WTC11 (cell line): ENCODE data around the gene RBM34. TPM values are rescaled to one million over a fixed set of nuclear protein-coding genes. Genes with fewer than 3 reads are reported as not detected.

Experiments used
- ATAC-seq: fragments of 200-7000 bp; cut with Tn5 transposase; 2 replicates; pipeline ENCODE4 v1.10.0; 2021; ENCODE audit warnings: mild to moderate bottlenecking, moderate library complexity
- CTCF ChIA-PET: fragments of 300-600 bp; sonication (Branson Sonifier 250); formaldehyde crosslinking; loops from one replicate; lab custom pipeline; 2021; ENCODE audit warnings: antibody characterized with exemption; lab: Charles Lee
- POLR2A ChIA-PET: fragments of 350-600 bp; sonication (Branson Sonifier 250); formaldehyde crosslinking; loops from one replicate; lab custom pipeline; 2021; ENCODE audit warnings: antibody characterized with exemption; lab: Charles Lee
- DNase-seq: peaks from one replicate; pipeline ENCODE4 v3.0.0; 2021; ENCODE audit warnings: low spot score
- H3K27ac Mint-ChIP-seq: 2 replicates; pipeline ENCODE4 v1.8.0; 2021; ENCODE audit warnings: mixed read lengths
- H3K27me3 Mint-ChIP-seq: 2 replicates; pipeline ENCODE4 v1.8.0; 2021; ENCODE audit warnings: low read depth, mild to moderate bottlenecking, moderate library complexity, mixed read lengths
- H3K36me3 Mint-ChIP-seq: 2 replicates; pipeline ENCODE4 v1.8.0; 2021; ENCODE audit warnings: mixed read lengths
- H3K4me1 Mint-ChIP-seq: 2 replicates; pipeline ENCODE4 v1.8.0; 2022; ENCODE audit warnings: mixed read lengths
- H3K4me3 Mint-ChIP-seq: 2 replicates; pipeline ENCODE4 v1.8.0; 2021; ENCODE audit warnings: mild to moderate bottlenecking, moderate library complexity, mixed read lengths
- H3K9me3 Mint-ChIP-seq: 2 replicates; pipeline ENCODE4 v1.8.0; 2021; ENCODE audit warnings: mixed read lengths
- ARID4B ChIP-seq: sonication (generic); formaldehyde crosslinking; IDR thresholded peaks from 2 replicates; pipeline ENCODE4 v1.8.0; 2023; ENCODE audit warnings: missing genetic modification reagents, mild to moderate bottlenecking, borderline replicate concordance
- EMX1 ChIP-seq: fragments of 250-450 bp; sonication (Bioruptor Pico); IDR thresholded peaks from 2 replicates; pipeline ENCODE4 v1.8.0; 2021; ENCODE audit warnings: mild to moderate bottlenecking
- ERG ChIP-seq: fragments of 250-450 bp; sonication (Bioruptor Pico); IDR thresholded peaks from 2 replicates; pipeline ENCODE4 v1.8.0; 2021; ENCODE audit warnings: mild to moderate bottlenecking
- GABPB1 ChIP-seq: sonication (generic); formaldehyde crosslinking; IDR thresholded peaks from 2 replicates; pipeline ENCODE4 v1.8.1; 2023; ENCODE audit warnings: mild to moderate bottlenecking, missing genetic modification reagents
- MYBL2 ChIP-seq: sonication (generic); formaldehyde crosslinking; IDR thresholded peaks from 2 replicates; pipeline ENCODE4 v1.8.1; 2023; ENCODE audit warnings: mild to moderate bottlenecking, moderate library complexity, missing genetic modification reagents
- NR2C2 ChIP-seq: sonication (generic); formaldehyde crosslinking; IDR thresholded peaks from 2 replicates; pipeline ENCODE4 v1.8.0; 2022; ENCODE audit warnings: mild to moderate bottlenecking, missing genetic modification reagents
- PREB ChIP-seq: sonication (generic); formaldehyde crosslinking; IDR thresholded peaks from 2 replicates; pipeline ENCODE4 v1.8.1; 2022; ENCODE audit warnings: mild to moderate bottlenecking, missing genetic modification reagents, moderate library complexity, borderline replicate concordance
- SMAD3 ChIP-seq: sonication (generic); formaldehyde crosslinking; IDR thresholded peaks from 2 replicates; pipeline ENCODE4 v1.8.0; 2022; ENCODE audit warnings: missing genetic modification reagents, mild to moderate bottlenecking, borderline replicate concordance
- SOX15 ChIP-seq: fragments of 250-450 bp; sonication (Bioruptor Pico); IDR thresholded peaks from 2 replicates; pipeline ENCODE4 v1.9.0; 2021; ENCODE audit warnings: mild to moderate bottlenecking
- TEAD1 ChIP-seq: sonication (generic); formaldehyde crosslinking; IDR thresholded peaks from 2 replicates; pipeline ENCODE4 v1.8.0; 2022; ENCODE audit warnings: mild to moderate bottlenecking, missing genetic modification reagents
- TEAD4 ChIP-seq: sonication (generic); formaldehyde crosslinking; IDR thresholded peaks from 2 replicates; pipeline ENCODE4 v1.8.0; 2022; ENCODE audit warnings: mild to moderate bottlenecking, missing genetic modification reagents
- TP53 ChIP-seq: sonication (generic); formaldehyde crosslinking; IDR thresholded peaks from 2 replicates; pipeline ENCODE4 v1.8.1; 2023; ENCODE audit warnings: mild to moderate bottlenecking, missing genetic modification reagents
- ZBTB21 ChIP-seq: sonication (generic); formaldehyde crosslinking; IDR thresholded peaks from 2 replicates; pipeline ENCODE4 v1.8.1; 2023; ENCODE audit warnings: mild to moderate bottlenecking, missing genetic modification reagents, borderline replicate concordance
- ZNF121 ChIP-seq: sonication (generic); formaldehyde crosslinking; IDR thresholded peaks from 2 replicates; pipeline ENCODE4 v1.8.0; 2023; ENCODE audit warnings: missing genetic modification reagents
- ZNF232 ChIP-seq: sonication (generic); formaldehyde crosslinking; IDR thresholded peaks from 2 replicates; pipeline ENCODE4 v1.8.0; 2022; ENCODE audit warnings: mild to moderate bottlenecking, missing genetic modification reagents
- ZNF281 ChIP-seq: sonication (generic); formaldehyde crosslinking; IDR thresholded peaks from 2 replicates; pipeline ENCODE4 v1.8.0; 2023; ENCODE audit warnings: mild to moderate bottlenecking, missing genetic modification reagents
- ZNF512 ChIP-seq: sonication (generic); formaldehyde crosslinking; IDR thresholded peaks from 2 replicates; pipeline ENCODE4 v1.8.1; 2022; ENCODE audit warnings: missing genetic modification reagents, borderline replicate concordance
- total RNA-seq: library from RNA; stranded (reverse); gene quantifications from 3 replicates; pipeline ENCODE4 v1.2.3, GENCODE V29; 2021

Gene RBM34
- total RNA-seq, 1 experiment from 2014 or later: 112 TPM

GRCh38 chr1:235112297-235113182 lies 48.5 kb downstream of the RBM34 start:
- no peak overlapping the region for H3K4me3 Mint-ChIP-seq
- ATAC-seq: no peak
- no peaks in the 10 kb centered on the region for H3K4me1 Mint-ChIP-seq
- no peak for DNase-seq
- TF ChIP-seq ZNF232 (CRISPR knock-in tag): no peak
- TF ChIP-seq GABPB1 (CRISPR knock-in tag): peak; percentile 96
- TF ChIP-seq, all 79 proteins: peak for 1
- ChIA-PET POLR2A (no interaction called here), CTCF (interaction anchor here (1.6 kb wide), 1 partner anchor 392 kb away, joined by 3 read pairs; the partner anchor contains the start of gene B3GALNT2)
- Mint-ChIP-seq H3K9me3 (no peaks in the 10 kb centered on the region), H3K27me3 (no peaks in the 10 kb centered on the region), H3K36me3 (peaks cover 77% of the 10 kb centered on the region), H3K27ac (no peak overlapping the region)

GRCh38 chr1:235111107-235111506 lies 49.9 kb downstream of the RBM34 start:
- DNase-seq: no peak
- Mint-ChIP-seq H3K4me3 (no peak overlapping the region), H3K27ac (peak overlapping the region; percentile 87; the same call in 1 of the 2 replicates), H3K4me1 (no peaks in the 10 kb centered on the region), H3K9me3 (no peaks in the 10 kb centered on the region), H3K36me3 (peaks cover 65% of the 10 kb centered on the region), H3K27me3 (no peaks in the 10 kb centered on the region)
- ChIA-PET CTCF (no interaction called here), POLR2A (no interaction called here)
- TF ChIP-seq TP53 (CRISPR knock-in tag) (no peak), TEAD1 (CRISPR knock-in tag) (no peak), ZNF121 (CRISPR knock-in tag) (no peak), EMX1 (CRISPR knock-in tag) (no peak), ZBTB21 (CRISPR knock-in tag) (no peak), SMAD3 (CRISPR knock-in tag) (no peak), ERG (CRISPR knock-in tag) (no peak), ARID4B (CRISPR knock-in tag) (no peak), NR2C2 (CRISPR knock-in tag) (no peak), SOX15 (no peak), ZNF281 (CRISPR knock-in tag) (no peak), ZNF232 (CRISPR knock-in tag) (no peak)
- no peak for ATAC-seq

DNA sequence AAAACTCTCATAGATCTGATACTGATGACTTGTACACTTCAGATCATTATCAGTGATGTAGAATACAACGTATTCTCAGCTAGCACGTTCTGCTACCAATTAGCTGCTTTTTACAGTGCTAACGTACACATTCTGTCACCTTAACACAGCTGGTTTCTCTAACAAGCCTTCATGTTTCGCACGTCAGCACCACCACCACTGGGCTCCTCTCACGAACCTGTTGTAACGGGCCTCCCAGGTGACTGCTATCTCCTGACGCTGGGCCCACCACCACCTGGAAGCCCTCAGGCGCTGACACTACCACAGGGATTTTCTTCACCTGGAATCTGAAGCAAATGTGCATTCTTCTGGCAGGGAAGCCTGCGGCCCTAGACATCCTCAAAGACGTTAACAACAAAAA lies 52.2 kb downstream of the RBM34 start:
- CTCF ChIA-PET: interaction anchor here (2.1 kb wide), 1 partner anchor 15 kb away, joined by 6 read pairs; no protein-coding TSS in a partner anchor
- Mint-ChIP-seq H3K9me3 (no peaks in the 10 kb centered on the region), H3K27ac (no peak overlapping the region), H3K4me3 (no peak overlapping the region), H3K36me3 (peaks cover 50% of the 10 kb centered on the region), H3K4me1 (peaks cover 11% of the 10 kb centered on the region), H3K27me3 (no peaks in the 10 kb centered on the region)
- ATAC-seq (no peak), DNase-seq (no peak)
- POLR2A ChIA-PET: interaction anchor here (1.1 kb wide), 2 partner anchors 9 to 17 kb away, joined by 3 to 4 read pairs; no protein-coding TSS in a partner anchor
- TF ChIP-seq ZNF232 (CRISPR knock-in tag): no peak
- TF ChIP-seq TEAD4 (CRISPR knock-in tag): no peak
- TF ChIP-seq MYBL2 (CRISPR knock-in tag): no peak
- no peak for TF ChIP-seq PREB (CRISPR knock-in tag)
- no peak for TF ChIP-seq ZNF512
